Measurements from ENCODE around the gene MEGF6.

MEGF6 gene

DNA sequence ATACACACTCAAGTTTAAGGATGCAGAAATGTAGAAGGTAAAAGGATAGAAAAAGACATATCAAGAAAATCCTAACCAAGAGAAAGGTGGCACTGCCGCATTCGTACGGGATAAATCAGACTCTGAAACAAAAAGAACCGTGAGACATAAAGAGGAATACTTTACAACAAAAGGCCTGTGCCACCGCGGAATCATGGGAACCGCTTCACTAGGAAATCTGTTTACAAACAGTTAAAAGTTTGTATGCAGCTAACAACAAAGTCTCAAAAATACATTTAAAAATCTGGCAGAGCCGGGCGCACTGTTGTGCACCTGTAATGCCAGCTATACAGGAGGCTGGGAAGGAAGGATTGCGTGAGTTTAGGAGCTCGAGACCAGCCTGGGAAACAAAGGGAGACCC, 30.5 kb upstream of the MEGF6 start:
- no peak for DNase-seq (ENCODE audit: extremely low read depth, low read depth)
- TF ChIP-seq, protein P1, sequence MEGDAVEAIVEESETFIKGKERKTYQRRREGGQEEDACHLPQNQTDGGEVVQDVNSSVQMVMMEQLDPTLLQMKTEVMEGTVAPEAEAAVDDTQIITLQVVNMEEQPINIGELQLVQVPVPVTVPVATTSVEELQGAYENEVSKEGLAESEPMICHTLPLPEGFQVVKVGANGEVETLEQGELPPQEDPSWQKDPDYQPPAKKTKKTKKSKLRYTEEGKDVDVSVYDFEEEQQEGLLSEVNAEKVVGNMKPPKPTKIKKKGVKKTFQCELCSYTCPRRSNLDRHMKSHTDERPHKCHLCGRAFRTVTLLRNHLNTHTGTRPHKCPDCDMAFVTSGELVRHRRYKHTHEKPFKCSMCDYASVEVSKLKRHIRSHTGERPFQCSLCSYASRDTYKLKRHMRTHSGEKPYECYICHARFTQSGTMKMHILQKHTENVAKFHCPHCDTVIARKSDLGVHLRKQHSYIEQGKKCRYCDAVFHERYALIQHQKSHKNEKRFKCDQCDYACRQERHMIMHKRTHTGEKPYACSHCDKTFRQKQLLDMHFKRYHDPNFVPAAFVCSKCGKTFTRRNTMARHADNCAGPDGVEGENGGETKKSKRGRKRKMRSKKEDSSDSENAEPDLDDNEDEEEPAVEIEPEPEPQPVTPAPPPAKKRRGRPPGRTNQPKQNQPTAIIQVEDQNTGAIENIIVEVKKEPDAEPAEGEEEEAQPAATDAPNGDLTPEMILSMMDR (IDR thresholded peaks at IDR 0.05; ENCODE audit: low read depth, low read length): no peak

DNA sequence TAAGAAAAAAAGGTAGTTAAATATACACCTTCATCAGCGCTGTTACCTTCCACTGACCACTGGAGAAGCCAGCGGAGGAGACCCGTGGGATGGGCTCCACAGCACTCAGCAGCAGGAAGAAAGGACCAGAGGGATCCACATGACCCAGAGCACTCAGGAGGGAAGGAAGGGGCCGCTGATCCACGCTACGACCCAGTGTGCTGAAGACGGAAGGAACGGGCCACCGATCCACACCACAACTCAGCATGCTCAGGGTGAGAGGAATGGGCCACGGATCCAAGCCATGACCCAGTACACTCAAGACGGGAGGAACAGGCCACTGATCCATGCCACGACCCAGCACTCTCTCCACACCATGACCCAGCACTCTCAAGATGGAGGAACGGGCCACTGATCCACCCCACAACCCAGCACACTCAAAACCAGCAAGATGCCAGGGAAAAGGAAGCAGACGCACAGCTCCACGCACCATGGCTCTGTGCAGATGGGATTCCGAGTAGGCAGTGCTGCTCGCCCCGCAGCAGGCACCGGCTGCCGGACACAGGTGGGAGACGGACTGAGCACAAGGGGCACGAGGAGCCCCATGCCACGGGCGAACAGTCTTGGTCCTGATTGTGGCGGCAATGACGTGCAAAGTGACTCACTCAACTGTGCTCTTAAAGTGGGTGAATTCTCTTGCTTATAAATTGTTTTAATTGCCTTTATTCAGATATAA, 29.9 kb upstream of the MEGF6 start:
- TF ChIP-seq, protein P1 (IDR thresholded peaks at IDR 0.05; ENCODE audit: low read depth, low read length): no peak
- DNase-seq (ENCODE audit: extremely low read depth, low read depth): no peak

DNA sequence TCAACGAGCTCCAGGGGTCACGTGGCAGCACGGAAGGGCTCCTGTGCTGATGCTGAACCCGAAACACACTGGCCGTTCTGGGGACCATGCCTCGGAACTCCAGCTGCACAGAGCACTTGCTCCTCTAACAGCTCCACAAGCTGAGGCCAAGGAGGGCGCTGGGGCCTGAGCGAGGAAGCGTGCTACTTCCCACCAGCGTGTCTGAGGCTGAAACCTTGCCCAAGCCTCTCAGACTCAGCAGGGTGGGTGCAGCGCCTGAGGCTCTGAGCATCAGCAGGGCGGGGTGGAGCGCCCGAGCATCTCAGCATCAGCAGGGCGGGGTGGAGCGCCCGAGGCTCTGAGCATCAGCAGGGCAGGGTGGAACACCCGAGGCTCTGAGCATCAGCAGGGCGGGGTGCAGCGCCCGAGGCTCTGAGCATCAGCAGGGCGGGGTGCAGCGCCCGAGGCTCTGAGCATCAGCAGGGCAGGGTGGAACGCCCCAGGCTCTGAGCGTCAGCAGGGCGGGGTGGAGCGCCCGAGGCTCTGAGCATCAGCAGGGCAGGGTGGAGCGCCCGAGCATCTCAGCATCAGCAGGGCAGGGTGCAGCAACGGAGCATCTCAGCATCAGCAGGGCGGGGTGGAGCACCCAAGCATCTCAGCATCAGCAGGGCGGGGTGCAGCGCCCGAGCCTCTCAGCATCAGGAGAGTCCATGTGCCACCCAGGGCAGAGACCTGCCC, 29.0 kb upstream of the MEGF6 start:
- no peak for DNase-seq (ENCODE audit: extremely low read depth, low read depth)
- TF ChIP-seq, protein P1 (IDR thresholded peaks at IDR 0.05; ENCODE audit: low read depth, low read length): no peak

DNA sequence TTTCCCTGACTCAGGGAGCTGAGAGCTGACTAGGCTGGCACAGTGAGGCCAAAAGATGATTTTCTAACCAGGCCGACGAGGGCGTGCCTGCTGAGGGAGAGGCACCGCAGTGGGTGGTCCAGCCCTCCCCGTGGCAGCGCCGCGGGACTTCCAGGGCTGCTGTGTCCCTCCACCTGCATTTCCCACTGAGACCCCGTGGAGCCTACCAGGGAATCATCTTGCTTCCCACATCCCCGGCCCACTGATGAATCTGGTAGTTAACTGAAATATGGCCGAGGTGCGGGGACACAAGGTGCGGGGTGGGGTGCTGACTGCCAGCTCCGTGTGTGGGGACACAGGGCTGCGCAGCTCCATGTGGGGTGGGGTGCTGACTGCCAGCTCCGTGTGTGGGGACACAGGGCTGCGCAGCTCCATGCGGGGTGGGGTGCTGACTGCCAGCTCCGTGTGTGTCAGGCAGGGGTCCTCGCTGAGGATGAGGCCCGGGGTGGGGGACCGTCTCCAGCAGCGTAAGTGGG, 28.1 kb upstream of the MEGF6 start:
- DNase-seq (ENCODE audit: extremely low read depth, low read depth): no peak
- TF ChIP-seq, protein P1 (IDR thresholded peaks at IDR 0.05; ENCODE audit: low read depth, low read length): no peak

DNA sequence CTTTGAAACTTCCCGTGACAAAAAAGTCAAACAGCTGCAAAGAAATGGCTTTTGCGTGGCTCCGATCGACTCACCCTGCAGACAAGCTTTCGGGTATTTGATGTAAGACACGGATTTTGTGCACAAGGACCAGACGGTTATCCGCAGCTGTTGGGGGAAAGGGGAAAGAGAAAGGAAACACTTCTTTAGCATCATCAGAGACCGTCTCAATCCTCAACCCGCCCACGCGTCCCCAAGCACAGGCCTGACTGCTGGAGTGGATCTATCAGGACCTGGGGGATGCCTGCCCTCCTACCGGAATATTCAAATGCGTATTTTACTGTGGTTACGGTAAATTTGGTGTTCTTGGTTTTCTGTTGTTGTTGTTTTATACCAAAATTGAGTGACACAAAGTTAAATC, 27.4 kb upstream of the MEGF6 start:
- DNase-seq (ENCODE audit: extremely low read depth, low read depth): no peak
- TF ChIP-seq, protein P1 (IDR thresholded peaks at IDR 0.05; ENCODE audit: low read depth, low read length): no peak

DNA sequence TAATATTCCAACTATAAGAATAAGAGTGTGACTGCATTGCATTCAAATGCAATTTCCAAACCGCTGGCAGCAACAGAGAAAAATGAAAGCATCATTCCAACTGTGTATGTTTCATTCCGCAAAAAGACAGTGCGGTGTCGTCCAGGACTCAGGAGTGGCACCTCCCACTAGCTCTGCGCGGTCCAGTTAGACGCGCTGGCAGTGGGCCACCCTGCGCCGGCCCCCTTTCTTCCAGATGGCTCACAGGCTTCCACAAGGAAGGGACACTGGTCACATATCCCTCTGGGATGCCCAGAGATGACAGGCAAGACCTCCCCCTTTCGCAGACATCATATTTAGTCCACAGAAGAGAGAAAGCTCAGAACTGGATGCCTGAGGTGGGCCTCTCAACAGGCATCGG, 26.7 kb upstream of the MEGF6 start:
- DNase-seq (ENCODE audit: extremely low read depth, low read depth): no peak
- TF ChIP-seq, protein P1 (IDR thresholded peaks at IDR 0.05; ENCODE audit: low read depth, low read length): no peak

DNA sequence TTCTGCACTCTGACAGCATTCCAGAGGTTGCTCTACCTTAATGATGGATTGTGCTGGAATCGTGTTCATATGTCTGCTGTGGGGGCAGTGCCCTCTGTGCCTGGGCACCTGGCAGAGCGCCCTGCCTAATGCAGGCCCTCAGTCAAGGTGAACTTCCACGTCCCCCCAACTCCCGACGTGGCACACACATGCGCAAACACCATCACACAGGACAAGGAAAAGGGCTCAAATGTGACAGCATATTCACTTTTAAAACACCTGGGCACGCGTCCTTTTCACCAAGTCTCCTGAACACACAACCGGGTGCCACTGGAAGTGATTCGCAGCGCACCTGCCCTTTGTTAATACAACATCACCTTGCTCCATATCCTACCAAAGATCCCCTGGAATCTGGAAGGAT, 25.2 kb upstream of the MEGF6 start:
- DNase-seq (ENCODE audit: extremely low read depth, low read depth): no peak

More for the DNA sequence above, 25.2 kb upstream of the MEGF6 start:
- TF ChIP-seq, protein P1 (IDR thresholded peaks at IDR 0.05; ENCODE audit: low read depth, low read length): no peak
